ENCODE measurements around the gene GPC6. TPM values are rescaled to one million over a fixed set of nuclear protein-coding genes. Genes with fewer than 3 reads are reported as not detected.

The GPC6 gene
- total RNA-seq, 1 donor from 2014 or later: 63.0 TPM

DNA sequence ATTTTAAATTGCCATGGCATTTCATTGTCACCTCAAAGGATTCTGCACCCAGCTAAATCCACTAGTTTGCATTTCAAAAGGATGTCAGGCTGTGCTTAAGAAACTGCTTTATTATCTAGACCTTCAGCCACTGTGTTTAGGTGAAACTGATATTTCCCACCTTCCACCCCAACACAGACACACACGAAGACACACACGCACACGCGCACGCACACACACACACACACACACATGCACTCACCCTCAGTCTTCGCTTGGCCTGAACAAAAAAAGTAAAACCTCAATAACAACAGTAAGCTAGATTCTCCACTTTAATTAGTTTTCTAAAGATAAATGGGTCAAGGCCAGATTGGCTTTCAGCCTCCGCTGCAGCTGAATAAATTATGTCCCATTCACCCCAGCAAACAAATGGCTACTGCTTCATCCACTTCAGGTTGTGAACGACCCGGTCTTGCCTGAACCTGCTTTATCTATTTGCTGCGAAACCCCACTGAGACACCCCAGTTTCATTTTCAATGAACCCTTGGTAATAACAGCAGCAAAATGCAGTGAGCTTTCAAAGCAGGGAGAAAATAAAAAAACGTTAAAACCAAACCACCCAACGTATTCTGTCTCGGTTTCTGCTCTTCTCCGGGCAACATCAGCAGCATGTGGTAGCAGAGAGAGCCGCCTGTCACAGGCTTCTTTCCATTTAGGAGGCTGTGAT lies 1086.1 kb downstream of the GPC6 start:
- Histone ChIP-seq H3K27ac (ENCODE audit: low read depth, low read length) (no peak overlapping the region), H3K4me3 (ENCODE audit: insufficient read depth, low read depth, low read length) (no peak overlapping the region), H3K4me1 (ENCODE audit: insufficient read depth, low read length) (peaks cover 42% of the 10 kb centered on the region), H4K20me1 (ENCODE audit: insufficient read depth, low read length) (no peaks in the 10 kb centered on the region), H3K9me3 (ENCODE audit: insufficient read depth, low read depth, low read length) (no peaks in the 10 kb centered on the region), H3K36me3 (ENCODE audit: insufficient read depth, low read length) (no peaks in the 10 kb centered on the region), H2AFZ (ENCODE audit: low read depth, low read length) (peak overlapping the region; percentile 28), H3K4me2 (ENCODE audit: low read length) (peak overlapping the region; percentile 42), H3K79me2 (ENCODE audit: insufficient read depth, low read length) (no peaks in the 10 kb centered on the region), H3K9ac (ENCODE audit: low read length) (no peak overlapping the region), H3K27me3 (ENCODE audit: insufficient read depth, low read length) (no peaks in the 10 kb centered on the region)
- TF ChIP-seq EZH2 (IDR thresholded peaks at IDR 0.05; ENCODE audit: insufficient read depth, low read length): no peak
- no peak for TF ChIP-seq CTCF (IDR thresholded peaks at IDR 0.05; ENCODE audit: insufficient read depth, low read depth, low read length)
- FAIRE-seq (no peak), DNase-seq (ENCODE audit: low read depth) (no peak)
- peaks cover 29% of the 10 kb centered on the region for H3K4me1 Mint-ChIP-seq (ENCODE audit: low read depth, unreplicated experiment)
- peaks cover 2% of the 10 kb centered on the region for H3K36me3 Mint-ChIP-seq (ENCODE audit: low read depth, unreplicated experiment)
- no peaks in the 10 kb centered on the region for H3K27me3 Mint-ChIP-seq (ENCODE audit: low read depth, unreplicated experiment)
- H3K4me3 Mint-ChIP-seq (ENCODE audit: unreplicated experiment): no peak overlapping the region
- H3K9me3 Mint-ChIP-seq (ENCODE audit: unreplicated experiment): no peaks in the 10 kb centered on the region
- peak overlapping the region; percentile 7 for H3K27ac Mint-ChIP-seq (ENCODE audit: unreplicated experiment)

DNA sequence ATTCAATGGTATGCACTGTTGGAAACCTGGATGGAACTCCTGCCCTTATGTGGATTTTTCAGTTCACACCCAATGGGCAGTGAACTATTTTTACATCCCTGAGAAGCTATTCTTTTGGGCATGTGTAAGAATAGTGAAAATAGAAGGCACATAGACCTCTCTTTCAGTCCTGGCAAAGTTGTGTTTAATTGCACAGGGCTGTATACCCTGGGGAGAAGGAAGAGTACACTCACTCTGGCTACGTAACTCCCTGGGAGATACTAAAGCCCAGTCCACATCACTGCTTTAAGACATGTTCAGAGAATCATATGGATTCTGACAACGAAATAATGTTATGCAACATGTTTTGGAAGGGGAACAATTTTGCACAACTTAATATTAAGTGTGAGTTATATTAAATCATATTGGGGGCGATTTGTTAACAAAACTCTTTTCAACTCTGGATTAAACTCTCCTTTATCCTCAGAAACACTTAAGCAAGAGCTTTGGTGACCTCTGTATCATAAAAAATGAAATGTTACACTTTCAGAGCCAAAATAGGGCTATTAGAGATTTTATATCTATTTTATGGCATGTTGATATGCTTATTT lies 1086.8 kb downstream of the GPC6 start:
- no peaks in the 10 kb centered on the region for H3K27me3 ChIP-seq (ENCODE audit: insufficient read depth, low read length)
- no peaks in the 10 kb centered on the region for H3K79me2 ChIP-seq (ENCODE audit: insufficient read depth, low read length)
- FAIRE-seq (no peak), DNase-seq (ENCODE audit: low read depth) (no peak)
- no peaks in the 10 kb centered on the region for H3K36me3 ChIP-seq (ENCODE audit: insufficient read depth, low read length)
- TF ChIP-seq EZH2 (IDR thresholded peaks at IDR 0.05; ENCODE audit: insufficient read depth, low read length): no peak
- no peak for TF ChIP-seq CTCF (IDR thresholded peaks at IDR 0.05; ENCODE audit: insufficient read depth, low read depth, low read length)
- H2AFZ ChIP-seq (ENCODE audit: low read depth, low read length): no peak overlapping the region
- no peaks in the 10 kb centered on the region for H4K20me1 ChIP-seq (ENCODE audit: insufficient read depth, low read length)
- H3K4me3 Mint-ChIP-seq (ENCODE audit: unreplicated experiment): no peak overlapping the region
- no peaks in the 10 kb centered on the region for H3K27me3 Mint-ChIP-seq (ENCODE audit: low read depth, unreplicated experiment)
- H3K9me3 Mint-ChIP-seq (ENCODE audit: unreplicated experiment): no peaks in the 10 kb centered on the region
- H3K4me2 ChIP-seq (ENCODE audit: low read length): peak overlapping the region; percentile 42
- H3K9me3 ChIP-seq (ENCODE audit: insufficient read depth, low read depth, low read length): no peaks in the 10 kb centered on the region
- H3K4me1 ChIP-seq (ENCODE audit: insufficient read depth, low read length): peaks cover 42% of the 10 kb centered on the region
- H3K27ac Mint-ChIP-seq (ENCODE audit: unreplicated experiment): no peak overlapping the region
- H3K36me3 Mint-ChIP-seq (ENCODE audit: low read depth, unreplicated experiment): peaks cover 2% of the 10 kb centered on the region
- no peak overlapping the region for H3K27ac ChIP-seq (ENCODE audit: low read depth, low read length)
- H3K9ac ChIP-seq (ENCODE audit: low read length): no peak overlapping the region
- H3K4me3 ChIP-seq (ENCODE audit: insufficient read depth, low read depth, low read length): no peak overlapping the region
- H3K4me1 Mint-ChIP-seq (ENCODE audit: low read depth, unreplicated experiment): peaks cover 36% of the 10 kb centered on the region

- peaks cover 42% of the 10 kb centered on the region for H3K4me1 ChIP-seq (ENCODE audit: insufficient read depth, low read length)
- DNase-seq (ENCODE audit: low read depth): no peak
- FAIRE-seq: no peak
- Mint-ChIP-seq H3K4me1 (ENCODE audit: low read depth, unreplicated experiment) (peaks cover 39% of the 10 kb centered on the region), H3K27me3 (ENCODE audit: low read depth, unreplicated experiment) (no peaks in the 10 kb centered on the region), H3K27ac (ENCODE audit: unreplicated experiment) (no peak overlapping the region), H3K36me3 (ENCODE audit: low read depth, unreplicated experiment) (peaks cover 2% of the 10 kb centered on the region), H3K9me3 (ENCODE audit: unreplicated experiment) (no peaks in the 10 kb centered on the region), H3K4me3 (ENCODE audit: unreplicated experiment) (no peak overlapping the region)
- no peak overlapping the region for H3K27ac ChIP-seq (ENCODE audit: low read depth, low read length)
- no peak overlapping the region for H3K4me3 ChIP-seq (ENCODE audit: insufficient read depth, low read depth, low read length)
- H3K27me3 ChIP-seq (ENCODE audit: insufficient read depth, low read length): no peaks in the 10 kb centered on the region
- no peak overlapping the region for H2AFZ ChIP-seq (ENCODE audit: low read depth, low read length)
- no peaks in the 10 kb centered on the region for H3K36me3 ChIP-seq (ENCODE audit: insufficient read depth, low read length)
- H3K9ac ChIP-seq (ENCODE audit: low read length): no peak overlapping the region
- H3K9me3 ChIP-seq (ENCODE audit: insufficient read depth, low read depth, low read length): no peaks in the 10 kb centered on the region
- H3K79me2 ChIP-seq (ENCODE audit: insufficient read depth, low read length): no peaks in the 10 kb centered on the region
- TF ChIP-seq CTCF (IDR thresholded peaks at IDR 0.05; ENCODE audit: insufficient read depth, low read depth, low read length): no peak
- no peak for TF ChIP-seq EZH2 (IDR thresholded peaks at IDR 0.05; ENCODE audit: insufficient read depth, low read length)
- no peak overlapping the region for H3K4me2 ChIP-seq (ENCODE audit: low read length)
- no peaks in the 10 kb centered on the region for H4K20me1 ChIP-seq (ENCODE audit: insufficient read depth, low read length)
Measured at GRCh38 chr13:94313926-94314325, 1087.3 kb downstream of the GPC6 start.

Measured in astrocyte (in vitro differentiated cells and primary cell).